K562 (cell line): ENCODE results near the gene INPP4B. TPM values are rescaled to one million over a fixed set of nuclear protein-coding genes. Genes with fewer than 3 reads are reported as not detected.

Source experiments
- ATAC-seq: fragments of 200-7000 bp; cut with Tn5 transposase; 3 replicates; pipeline ENCODE4 v1.9.1; 2020; ENCODE audit warnings: moderate library complexity
- BruUV-seq: library from RNA; stranded (reverse); fragments of 400-500 nt; replicated peaks from 2 replicates; lab custom pipeline; 2021; lab: Mats Ljungman, UMichigan
- CTCF ChIA-PET: fragments of 300-600 bp; formaldehyde crosslinking; extraction: SDS; loops from one replicate; lab custom pipeline; 2021; ENCODE audit warnings: low intra/inter-chr PET ratio; lab: Yijun Ruan, JAX
- POLR2A ChIA-PET: fragments of 300-600, 350-650 bp; sonication (Branson Sonifier 250); formaldehyde crosslinking; extraction: SDS; loops from one replicate; lab custom pipeline; 2021; ENCODE audit warnings: antibody characterized with exemption, inconsistent platforms; lab: Yijun Ruan, JAX
- DNase-seq, 4 experiments: peaks; one replicate each; pipeline versions ENCODE4 v3.0.0 to v3.0.0-alpha.2; 2011 to 2018; ENCODE audit warnings: low spot score in 3 of 4, mixed read lengths in 3 of 4; ENCODE audit errors: extremely low read depth in 1 of 4
- FAIRE-seq: peaks from 2 replicates; lab custom pipeline; 2011; peaks lifted over from hg19 to GRCh38; lab: Jason Lieb, UNC
- H2AFZ ChIP-seq: 2 replicates; pipeline ENCODE4 v1.6.0; 2011; ENCODE audit warnings: low read depth, low read length, control low read depth, inconsistent platforms
- H3K27ac ChIP-seq: fragments of 200-600 bp; 3 replicates; pipeline ENCODE4 v1.8.0; 2011; ENCODE audit warnings: low read depth, mild to moderate bottlenecking, control low read depth, inconsistent platforms, low read length, moderate library complexity, mixed read lengths; ENCODE audit errors: extremely low read depth
- H3K27me3 ChIP-seq, 2 experiments: fragments of 300-600 bp in 1 of 2; 2 replicates in 1 of 2; 3 replicates in 1 of 2; pipeline versions ENCODE4 v1.6.0 to v1.8.0; 2011; ENCODE audit warnings: inconsistent platforms in 2 of 2, low read length in 2 of 2, mild to moderate bottlenecking in 1 of 2, mixed read lengths in 1 of 2, moderate library complexity in 1 of 2; ENCODE audit not compliant: control insufficient read depth in 2 of 2, insufficient read depth in 2 of 2
- H3K36me3 ChIP-seq: fragments of 300-600 bp; 3 replicates; pipeline ENCODE4 v1.8.0; 2011; ENCODE audit warnings: mild to moderate bottlenecking, low read length, inconsistent platforms; ENCODE audit not compliant: control insufficient read depth, insufficient read depth
- H3K4me1 ChIP-seq, 2 experiments: fragments of 200-600 bp in 1 of 2; replicated peaks in 1 of 2; 2 replicates in 1 of 2; 3 replicates in 1 of 2; pipeline versions ENCODE4 v1.5.1 to v1.8.0; 2011; ENCODE audit warnings: inconsistent platforms in 2 of 2, low read length in 2 of 2, mild to moderate bottlenecking in 1 of 2, mixed read lengths in 1 of 2, moderate library complexity in 1 of 2; ENCODE audit not compliant: control insufficient read depth in 2 of 2, insufficient read depth in 2 of 2
- H3K4me2 ChIP-seq: 2 replicates; pipeline ENCODE4 v1.6.1; 2011; ENCODE audit warnings: low read length, control low read depth, inconsistent platforms, mixed read lengths; ENCODE audit not compliant: insufficient read depth
- H3K4me3 ChIP-seq: fragments of 200-600 bp; sonication (generic), shearing (Covaris generic); 2 replicates; pipeline ENCODE4 v1.5.1; 2016; ENCODE audit warnings: control low read depth, inconsistent platforms
- H3K79me2 ChIP-seq: fragments of 200-600 bp; 3 replicates; pipeline ENCODE4 v1.8.0; 2011; ENCODE audit warnings: low read length, inconsistent platforms; ENCODE audit not compliant: control insufficient read depth, insufficient read depth
- H3K9ac ChIP-seq, 2 experiments: 2 replicates each; pipeline versions ENCODE4 v1.6.0 to v1.6.1; 2011; ENCODE audit warnings: low read depth in 2 of 2, low read length in 2 of 2, control low read depth in 1 of 2, inconsistent platforms in 1 of 2, mild to moderate bottlenecking in 1 of 2, mixed read lengths in 1 of 2; ENCODE audit not compliant: insufficient read depth in 1 of 2
- H3K9me1 ChIP-seq: one replicate; pipeline ENCODE4 v1.6.0; 2011; ENCODE audit warnings: inconsistent platforms, mild to moderate bottlenecking, low read length, moderate library complexity; ENCODE audit not compliant: control insufficient read depth, insufficient read depth
- H3K9me3 ChIP-seq: replicated peaks from 2 replicates; pipeline ENCODE4 v1.5.1; 2011; ENCODE audit warnings: low read depth, low read length, inconsistent platforms; ENCODE audit not compliant: control insufficient read depth, insufficient read depth
- H4K20me1 ChIP-seq: replicated peaks from 2 replicates; pipeline ENCODE4 v1.6.1; 2011; ENCODE audit warnings: low read length, inconsistent platforms, mixed read lengths; ENCODE audit not compliant: control insufficient read depth, insufficient read depth
- DEAF1 ChIP-seq: fragments of 450-650 bp; formaldehyde crosslinking; IDR thresholded peaks from 2 replicates; pipeline ENCODE4 v1.4.0; 2020; ENCODE audit warnings: mild to moderate bottlenecking, moderate library complexity
- GTF2B ChIP-seq: IDR thresholded peaks from 2 replicates; pipeline ENCODE4 v1.6.1; 2011; ENCODE audit not compliant: insufficient read length; ENCODE audit errors: extremely low read depth
- MCM5 ChIP-seq: fragments of 450-650 bp; IDR thresholded peaks from 2 replicates; pipeline ENCODE4 v1.6.1; 2016; ENCODE audit warnings: low read depth
- ZBTB43 ChIP-seq: sonication (generic); formaldehyde crosslinking; IDR thresholded peaks from 2 replicates; pipeline ENCODE4 v1.8.0; 2023; ENCODE audit warnings: mild to moderate bottlenecking, missing genetic modification reagents
- WGBS: fragments of 100-300 bp; shearing (Covaris generic); methylation state at CpG from one replicate; pipeline ENCODE4 v1.1.6; 2016; ENCODE audit warnings: low coverage, mixed read lengths; ENCODE audit not compliant: insufficient coverage; ENCODE audit errors: missing lambda C conversion rate; 5-methylcytosine and 5-hydroxymethylcytosine counted together
- in situ Hi-C: fragments of 300-500 bp; cut with MboI; formaldehyde crosslinking; loops from 4 replicates; pipeline ENCODE4 v1.15.0; 2018; ENCODE audit warnings: inconsistent platforms, mixed read lengths
- intact Hi-C: fragments of 100-400 bp; cut with micrococcal nuclease; formaldehyde crosslinking; loops from 2 replicates; pipeline ENCODE4 v1.14.2; 2022
- polyA plus RNA-seq, 8 experiments: library from polyadenylated mRNA; depleted of rRNA in 4 of 8; stranded (reverse) in 5 of 8; unstranded in 3 of 8; fragments of >200 nt; fragmentation: Nextera tagmentation in 2 of 8; fragmentation: Illumina TruSeq in 1 of 8; extraction: Ambion mirVana in 2 of 8; extraction: Trizol in 1 of 8; gene quantifications; 2 replicates each; pipeline versions ENCODE4 v1.2.1 to v1.2.3, GENCODE V29; 2011 to 2014; ENCODE audit warnings: inconsistent platforms in 1 of 8, missing spikeins in 1 of 8
- total RNA-seq, 7 experiments: library from RNA; depleted of rRNA in 6 of 7; stranded (reverse); fragments of >200 nt in 6 of 7; fragmentation: Illumina TruSeq in 2 of 7; extraction: Trizol in 2 of 7; gene quantifications; 2 replicates each; pipeline versions ENCODE4 v1.2.1 to v1.2.3, GENCODE V29; 2011 to 2021; ENCODE audit warnings: low replicate concordance in 1 of 7

The INPP4B gene
- total and polyA plus RNA-seq, 9 of the 15 experiments (the other 6 are each of a cell fraction or from before 2014, with no cell fraction given): 0.04 to 0.11 TPM; not detected in 7

GRCh38 chr4:142414366-142414990 lies 431.6 kb downstream of the INPP4B start:
- Histone ChIP-seq H3K4me1 (no peaks in the 10 kb centered on the region), H4K20me1 (no peaks in the 10 kb centered on the region)
- no TSS peak for BruUV-seq
- POLR2A ChIA-PET: no interaction called here
- TF ChIP-seq MCM5: no peak
- no peak for TF ChIP-seq ZBTB43 (CRISPR knock-in tag)
- TF ChIP-seq DEAF1 (CRISPR knock-in tag): no peak
- no peak for TF ChIP-seq GTF2B
- TF ChIP-seq, all 486 proteins: peak for 0
- Histone ChIP-seq H3K9me3 (no peaks in the 10 kb centered on the region), H3K9me1 (no peaks in the 10 kb centered on the region), H3K27me3 (no peaks in the 10 kb centered on the region), H3K4me2 (no peak overlapping the region), H3K27ac (no peak overlapping the region), H3K36me3 (no peaks in the 10 kb centered on the region), H3K79me2 (no peaks in the 10 kb centered on the region), H2AFZ (no peak overlapping the region), H3K4me3 (no peak overlapping the region), H3K9ac (no peak overlapping the region)
- ATAC-seq: no peak
- DNase-seq: no peak
- CTCF ChIA-PET: no interaction called here
- 2% methylated on average over 4 of the region's 4 CpGs for WGBS
- intact Hi-C loops (no loop called here), in situ Hi-C loops (no loop called here)
- no peak for FAIRE-seq
